CD14-positive monocyte (primary cell): ENCODE measurements around the gene ZBTB7C. TPM values are rescaled to one million over a fixed set of nuclear protein-coding genes. Genes with fewer than 3 reads are reported as not detected.

Experiments used
- DNase-seq, 3 donors: peaks; one replicate each; pipeline ENCODE4 v3.0.0-alpha.2; 2011 to 2022
- H2AFZ ChIP-seq: 2 replicates; pipeline ENCODE4 v1.6.0; 2012; ENCODE audit warnings: mild to moderate bottlenecking, low read depth, low read length, inconsistent platforms; ENCODE audit not compliant: insufficient read depth, poor library complexity, severe bottlenecking
- H3K27ac ChIP-seq, 2 donors: 1 replicate in 1 of 2; 2 replicates in 1 of 2; pipeline ENCODE4 v1.5.1; 2012 to 2013; ENCODE audit warnings: low read length in 2 of 2, control low read depth in 1 of 2, inconsistent platforms in 1 of 2, low read depth in 1 of 2, mild to moderate bottlenecking in 1 of 2
- H3K27me3 ChIP-seq, 2 donors: one replicate each; pipeline versions ENCODE4 v1.6.0 to v1.6.1; 2011 to 2013; ENCODE audit warnings: low read length in 2 of 2; ENCODE audit not compliant: control insufficient read depth in 2 of 2, insufficient read depth in 2 of 2
- H3K36me3 ChIP-seq, 2 donors: replicated peaks in 1 of 2; 1 replicate in 1 of 2; 2 replicates in 1 of 2; pipeline versions ENCODE4 v1.5.1 to v1.6.1; 2012 to 2013; ENCODE audit warnings: low read length in 2 of 2, control low read depth in 1 of 2, inconsistent platforms in 1 of 2, mild to moderate bottlenecking in 1 of 2; ENCODE audit not compliant: insufficient read depth in 2 of 2, control insufficient read depth in 1 of 2
- H3K4me1 ChIP-seq, 2 donors: 1 replicate in 1 of 2; 2 replicates in 1 of 2; pipeline versions ENCODE4 v1.5.1 to v1.6.1; 2012 to 2013; ENCODE audit warnings: low read length in 2 of 2, control low read depth in 1 of 2, inconsistent platforms in 1 of 2, mild to moderate bottlenecking in 1 of 2, moderate library complexity in 1 of 2; ENCODE audit not compliant: insufficient read depth in 2 of 2, control insufficient read depth in 1 of 2
- H3K4me2 ChIP-seq: replicated peaks from 2 replicates; pipeline ENCODE3; 2012; ENCODE audit warnings: low read length, moderate library complexity, mild to moderate bottlenecking; ENCODE audit not compliant: poor library complexity, severe bottlenecking; ENCODE audit errors: extremely low read depth
- H3K4me3 ChIP-seq, 3 experiments: fragments of 200-600 bp in 1 of 3; sonication (generic) in 1 of 3; replicated peaks in 1 of 3; 1 replicate in 2 of 3; 2 replicates in 1 of 3; pipeline ENCODE4 v1.5.1; 2011 to 2013; ENCODE audit warnings: low read length in 3 of 3, mild to moderate bottlenecking in 3 of 3, control low read depth in 2 of 3, low read depth in 2 of 3, inconsistent platforms in 1 of 3, moderate library complexity in 1 of 3
- H3K79me2 ChIP-seq: 2 replicates; pipeline ENCODE4 v1.6.0; 2012; ENCODE audit warnings: mild to moderate bottlenecking, control low read depth, inconsistent platforms, low read length, moderate library complexity; ENCODE audit not compliant: insufficient read depth
- H3K9ac ChIP-seq: 2 replicates; pipeline ENCODE4 v1.6.0; 2017; ENCODE audit warnings: low read length, mild to moderate bottlenecking; ENCODE audit not compliant: insufficient read depth, poor library complexity, severe bottlenecking
- H3K9me3 ChIP-seq, 2 donors: replicated peaks in 1 of 2; 1 replicate in 1 of 2; 2 replicates in 1 of 2; pipeline versions ENCODE4 v1.5.1 to v1.6.1; 2012 to 2013; ENCODE audit warnings: low read length in 2 of 2, control low read depth in 1 of 2; ENCODE audit not compliant: control insufficient read depth in 1 of 2, insufficient read depth in 1 of 2
- H4K20me1 ChIP-seq: 2 replicates; pipeline ENCODE4 v1.6.0; 2012; ENCODE audit warnings: mild to moderate bottlenecking, low read length, control low read depth, moderate library complexity; ENCODE audit not compliant: insufficient read depth
- H3K27ac Mint-ChIP-seq, 7 donors: one replicate each; pipeline ENCODE4 v1.8.0; 2020; ENCODE audit warnings: mild to moderate bottlenecking in 7 of 7, mixed read lengths in 7 of 7, moderate library complexity in 6 of 7, inconsistent platforms in 2 of 7
- H3K27me3 Mint-ChIP-seq, 3 donors: one replicate each; pipeline ENCODE4 v1.8.0; 2021 to 2022; ENCODE audit warnings: low read depth in 3 of 3, mild to moderate bottlenecking in 3 of 3, mixed read lengths in 3 of 3, moderate library complexity in 3 of 3, inconsistent platforms in 1 of 3
- H3K36me3 Mint-ChIP-seq, 2 donors: one replicate each; pipeline ENCODE4 v1.8.0; 2020; ENCODE audit warnings: mixed read lengths in 2 of 2, inconsistent platforms in 1 of 2, mild to moderate bottlenecking in 1 of 2
- H3K4me1 Mint-ChIP-seq: one replicate; pipeline ENCODE4 v1.8.0; 2020; ENCODE audit warnings: mild to moderate bottlenecking, mixed read lengths
- H3K4me3 Mint-ChIP-seq, 2 donors: one replicate each; pipeline ENCODE4 v1.8.0; 2020; ENCODE audit warnings: mild to moderate bottlenecking in 2 of 2, mixed read lengths in 2 of 2, moderate library complexity in 1 of 2
- H3K9me3 Mint-ChIP-seq, 7 donors: one replicate each; pipeline ENCODE4 v1.8.0; 2020 to 2022; ENCODE audit warnings: mixed read lengths in 7 of 7, mild to moderate bottlenecking in 6 of 7, moderate library complexity in 6 of 7, inconsistent platforms in 2 of 7
- WGBS: methylation state at CpG from one replicate; pipeline ENCODE4 v1.1.5; 2013; ENCODE audit warnings: missing lambda C conversion rate; ENCODE audit not compliant: insufficient coverage; 5-methylcytosine and 5-hydroxymethylcytosine counted together
- intact Hi-C, 2 donors: fragments of 100-400 bp; cut with micrococcal nuclease; formaldehyde crosslinking; loops; one replicate each; pipeline versions ENCODE4 v1.15.0 to v1.15.1; 2023
- polyA plus RNA-seq, 3 donors: library from polyadenylated mRNA; depleted of rRNA in 1 of 3; unstranded in 2 of 3; stranded (reverse) in 1 of 3; fragments of 300-500 nt in 2 of 3; fragments of >200 nt in 1 of 3; fragmentation: Illumina TruSeq in 2 of 3; gene quantifications; 1 replicate in 2 of 3; 2 replicates in 1 of 3; pipeline ENCODE4 v1.2.3, GENCODE V29; 2012 to 2021
- TF ChIP-seq, protein P1 (sequence below): fragments of 200-600 bp; IDR thresholded peaks from one replicate; pipeline ENCODE4 v1.8.0; 2022; ENCODE audit warnings: antibody characterized with exemption, mild to moderate bottlenecking

ZBTB7C gene
- polyA plus RNA-seq, 3 donors: 0.03 to 0.09 TPM; not detected in 1

GRCh38 chr18:48064978-48065600 is 344.1 kb downstream of the ZBTB7C start:
- intact Hi-C loops: no loop called here
- no peak overlapping the region for H2AFZ ChIP-seq
- H3K4me3 ChIP-seq: no peak overlapping the region
- H3K9me3 Mint-ChIP-seq: peaks cover 0 to 4% (median 0%) of the 10 kb centered on the region in 7 donors
- H3K79me2 ChIP-seq: no peaks in the 10 kb centered on the region
- H3K27ac ChIP-seq: no peak overlapping the region
- 77% methylated on average over 5 of the region's 10 CpGs for WGBS
- no peak for DNase-seq
- H3K27me3 ChIP-seq: peaks cover 0 to 4% of the 10 kb centered on the region in 2 donors
- H3K4me2 ChIP-seq: no peak overlapping the region
- TF ChIP-seq, protein P1, sequence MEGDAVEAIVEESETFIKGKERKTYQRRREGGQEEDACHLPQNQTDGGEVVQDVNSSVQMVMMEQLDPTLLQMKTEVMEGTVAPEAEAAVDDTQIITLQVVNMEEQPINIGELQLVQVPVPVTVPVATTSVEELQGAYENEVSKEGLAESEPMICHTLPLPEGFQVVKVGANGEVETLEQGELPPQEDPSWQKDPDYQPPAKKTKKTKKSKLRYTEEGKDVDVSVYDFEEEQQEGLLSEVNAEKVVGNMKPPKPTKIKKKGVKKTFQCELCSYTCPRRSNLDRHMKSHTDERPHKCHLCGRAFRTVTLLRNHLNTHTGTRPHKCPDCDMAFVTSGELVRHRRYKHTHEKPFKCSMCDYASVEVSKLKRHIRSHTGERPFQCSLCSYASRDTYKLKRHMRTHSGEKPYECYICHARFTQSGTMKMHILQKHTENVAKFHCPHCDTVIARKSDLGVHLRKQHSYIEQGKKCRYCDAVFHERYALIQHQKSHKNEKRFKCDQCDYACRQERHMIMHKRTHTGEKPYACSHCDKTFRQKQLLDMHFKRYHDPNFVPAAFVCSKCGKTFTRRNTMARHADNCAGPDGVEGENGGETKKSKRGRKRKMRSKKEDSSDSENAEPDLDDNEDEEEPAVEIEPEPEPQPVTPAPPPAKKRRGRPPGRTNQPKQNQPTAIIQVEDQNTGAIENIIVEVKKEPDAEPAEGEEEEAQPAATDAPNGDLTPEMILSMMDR: no peak
- H3K27me3 Mint-ChIP-seq: peaks cover 10 to 14% (median 14%) of the 10 kb centered on the region in 3 donors
- no peaks in the 10 kb centered on the region for H3K4me1 ChIP-seq
- H3K36me3 Mint-ChIP-seq: no peaks in the 10 kb centered on the region
- H3K4me1 Mint-ChIP-seq: no peaks in the 10 kb centered on the region
- H4K20me1 ChIP-seq: no peaks in the 10 kb centered on the region
- H3K4me3 Mint-ChIP-seq: no peak overlapping the region
- H3K36me3 ChIP-seq: no peaks in the 10 kb centered on the region
- H3K9ac ChIP-seq: no peak overlapping the region
- no peaks in the 10 kb centered on the region for H3K9me3 ChIP-seq
- H3K27ac Mint-ChIP-seq: no peak overlapping the region

- H3K9me3 ChIP-seq: no peaks in the 10 kb centered on the region
- no peak overlapping the region for H3K27ac ChIP-seq
- H3K9ac ChIP-seq: no peak overlapping the region
- H3K36me3 Mint-ChIP-seq: no peaks in the 10 kb centered on the region
- 94% methylated on average over 7 of the region's 7 CpGs for WGBS
- H3K79me2 ChIP-seq: no peaks in the 10 kb centered on the region
- H3K9me3 Mint-ChIP-seq: peaks cover 0 to 2% (median 0%) of the 10 kb centered on the region in 7 donors
- no peak overlapping the region for H3K4me3 Mint-ChIP-seq
- H3K27ac Mint-ChIP-seq: peak overlapping the region in 2 of 7 donors; percentile 15 to 54
- H3K27me3 Mint-ChIP-seq: peaks cover 26 to 38% (median 30%) of the 10 kb centered on the region in 3 donors
- H4K20me1 ChIP-seq: no peaks in the 10 kb centered on the region
- H3K4me1 ChIP-seq: no peaks in the 10 kb centered on the region
- DNase-seq: no peak
- intact Hi-C loops: no loop called here
- H3K27me3 ChIP-seq: peaks cover 9 to 22% of the 10 kb centered on the region in 2 donors
- H3K4me3 ChIP-seq: no peak overlapping the region
- TF ChIP-seq, protein P1: no peak
- no peak overlapping the region for H2AFZ ChIP-seq
- H3K4me2 ChIP-seq: no peak overlapping the region
- no peaks in the 10 kb centered on the region for H3K4me1 Mint-ChIP-seq
- H3K36me3 ChIP-seq: no peaks in the 10 kb centered on the region
Observed at GRCh38 chr18:48061781-48062570, 347.2 kb downstream of the ZBTB7C start.
